GM19372 (cell line): ENCODE results near the gene SLC6A16.
A peak's percentile ranks its signal among the peaks of the same experiment; 100 is the strongest.
"Not testable (repeated sequence)": the region's sequence is repeated elsewhere in the genome, so short reads cannot be mapped to it uniquely, and the experiment has no call there.

Experiments used
- ATAC-seq: cut with Tn5 transposase; IDR thresholded peaks from one replicate; pipeline ENCODE4 v1.9.1; 2021; ENCODE audit warnings: mild to moderate bottlenecking, low read depth, moderate library complexity; ENCODE audit not compliant: unreplicated experiment

The SLC6A16 gene

DNA sequence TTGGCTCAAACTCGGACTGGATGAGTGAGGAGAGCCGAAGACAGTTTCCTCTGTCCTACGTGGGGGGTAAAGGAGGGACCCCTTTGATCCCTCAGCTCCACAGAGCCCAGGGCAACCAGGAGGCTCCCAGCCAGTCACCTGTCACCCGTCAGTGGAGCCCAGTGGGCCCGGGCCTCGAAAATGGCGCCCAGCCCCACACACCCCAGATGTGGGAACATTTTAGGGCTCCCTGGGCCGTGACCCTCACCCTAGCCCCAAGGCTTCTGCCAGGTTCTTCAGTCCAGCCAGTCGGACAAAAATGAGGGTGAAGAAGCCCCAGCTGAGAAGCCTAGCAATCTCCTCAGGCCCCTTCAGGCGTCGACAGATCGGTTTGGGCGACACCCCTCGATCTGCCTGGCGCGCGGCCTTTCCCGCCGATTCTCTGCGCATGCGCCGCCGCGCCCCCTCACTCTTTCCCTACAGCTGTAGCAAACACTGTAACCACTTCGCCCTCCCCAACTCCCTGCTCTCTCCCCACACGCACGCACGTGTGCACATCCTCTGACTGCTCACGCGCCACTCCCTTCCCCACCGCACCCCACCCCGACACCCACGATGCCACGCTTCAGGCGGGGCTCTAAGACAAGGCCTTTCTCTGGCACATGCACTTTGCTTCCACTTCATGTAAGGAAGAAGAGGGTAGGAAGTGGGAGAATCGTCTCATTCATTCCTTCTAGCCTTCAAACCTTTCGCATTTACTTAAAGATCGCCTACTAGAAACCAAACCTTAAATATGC lies at the start of gene SLC6A16:
TSS of gene SLC6A16 (minus strand) at position 391 of the 776 bp plus-strand sequence. CDS start 13,844 bp downstream, outside the sequence.
- ATAC-seq: no peak

DNA sequence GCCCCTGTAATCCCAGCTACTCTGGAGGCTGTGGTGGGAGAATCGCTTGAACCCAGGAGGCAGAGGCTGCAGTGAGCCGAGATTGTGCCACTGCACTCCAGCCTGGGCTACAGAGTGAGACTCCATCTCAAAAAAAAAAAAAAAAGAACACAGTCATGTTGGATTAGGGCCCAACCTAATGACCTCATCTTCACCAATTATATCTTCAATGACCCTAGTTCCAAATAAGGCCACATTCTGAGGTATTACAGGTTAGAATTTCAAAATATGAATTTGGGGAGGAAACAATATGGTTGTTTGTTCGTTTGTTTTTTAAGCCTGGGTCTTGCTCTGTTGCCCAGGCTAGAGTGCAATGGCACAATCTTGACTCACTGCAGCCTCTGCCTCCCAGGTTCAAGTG lies 48.2 kb upstream of the SLC6A16 start:
- ATAC-seq: not testable (repeated sequence)

DNA sequence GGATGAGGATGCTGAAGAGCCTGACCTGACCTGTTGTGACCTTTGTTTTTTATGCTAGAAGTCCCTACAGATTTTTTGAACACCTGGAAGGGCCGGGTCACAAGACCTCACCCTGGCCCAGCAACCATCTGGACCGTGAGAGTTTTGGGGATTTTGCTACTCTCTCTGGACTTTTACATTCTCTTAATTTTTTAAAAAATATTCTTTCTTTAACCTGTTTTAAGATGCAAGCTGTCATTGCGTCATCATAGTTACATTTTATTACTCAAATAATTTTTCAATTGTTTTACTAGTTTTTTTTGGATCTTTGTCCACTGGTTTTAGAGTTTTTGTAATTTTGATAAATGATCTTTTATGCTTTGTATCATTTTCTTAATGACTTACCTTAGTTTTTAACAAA lies 46.2 kb upstream of the SLC6A16 start:
- no peak for ATAC-seq

DNA sequence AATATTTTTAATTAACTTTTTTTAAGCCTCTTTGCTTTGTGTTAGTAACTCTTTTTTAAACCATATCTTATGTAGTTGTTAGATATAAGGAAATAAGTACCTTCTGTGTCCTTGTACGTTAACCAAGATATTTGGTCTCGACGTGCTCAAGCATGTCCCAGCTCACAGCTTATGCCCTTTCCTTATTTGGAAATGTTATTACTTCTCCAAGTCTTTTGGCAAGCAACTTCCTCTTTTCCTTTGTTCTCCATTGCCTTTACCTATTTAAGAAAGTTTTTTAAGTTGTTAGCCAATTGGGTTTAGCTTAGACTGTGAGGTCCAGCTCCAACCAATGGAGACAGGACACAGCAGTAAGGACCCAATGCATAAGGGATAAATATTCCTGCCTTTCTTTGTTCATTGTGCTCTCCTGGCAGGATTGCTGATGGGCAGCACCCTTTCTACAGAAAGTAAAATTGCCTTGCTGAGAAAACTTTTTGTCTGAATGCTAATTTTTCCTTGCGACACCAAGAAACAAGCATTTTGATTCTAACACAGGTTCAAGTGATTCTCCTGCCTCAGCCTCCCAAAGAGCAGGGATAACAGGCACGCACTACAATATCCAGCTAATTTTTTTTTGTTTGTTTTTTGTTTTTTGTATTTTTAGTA lies 43.8 kb upstream of the SLC6A16 start:
- ATAC-seq: no peak

DNA sequence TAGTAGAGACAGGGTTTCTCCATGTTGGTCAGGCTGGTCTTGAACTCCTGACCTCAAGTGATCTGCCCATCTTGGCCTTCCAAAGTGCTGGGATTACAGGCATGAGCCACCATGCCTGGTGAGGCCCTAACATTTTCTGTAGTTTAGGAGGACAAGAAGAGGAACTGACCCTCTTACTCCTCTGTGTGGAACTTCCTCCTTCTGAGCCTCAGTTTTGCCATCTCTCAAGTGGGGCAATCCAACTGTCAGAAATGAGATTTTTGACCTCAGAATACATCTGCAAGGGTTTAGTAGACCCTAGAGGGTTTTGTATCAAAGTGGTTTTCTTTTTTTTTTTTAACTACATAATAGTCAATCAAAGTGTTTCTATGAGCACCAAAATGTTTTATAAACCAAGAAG lies 41.1 kb upstream of the SLC6A16 start:
- no peak for ATAC-seq

DNA sequence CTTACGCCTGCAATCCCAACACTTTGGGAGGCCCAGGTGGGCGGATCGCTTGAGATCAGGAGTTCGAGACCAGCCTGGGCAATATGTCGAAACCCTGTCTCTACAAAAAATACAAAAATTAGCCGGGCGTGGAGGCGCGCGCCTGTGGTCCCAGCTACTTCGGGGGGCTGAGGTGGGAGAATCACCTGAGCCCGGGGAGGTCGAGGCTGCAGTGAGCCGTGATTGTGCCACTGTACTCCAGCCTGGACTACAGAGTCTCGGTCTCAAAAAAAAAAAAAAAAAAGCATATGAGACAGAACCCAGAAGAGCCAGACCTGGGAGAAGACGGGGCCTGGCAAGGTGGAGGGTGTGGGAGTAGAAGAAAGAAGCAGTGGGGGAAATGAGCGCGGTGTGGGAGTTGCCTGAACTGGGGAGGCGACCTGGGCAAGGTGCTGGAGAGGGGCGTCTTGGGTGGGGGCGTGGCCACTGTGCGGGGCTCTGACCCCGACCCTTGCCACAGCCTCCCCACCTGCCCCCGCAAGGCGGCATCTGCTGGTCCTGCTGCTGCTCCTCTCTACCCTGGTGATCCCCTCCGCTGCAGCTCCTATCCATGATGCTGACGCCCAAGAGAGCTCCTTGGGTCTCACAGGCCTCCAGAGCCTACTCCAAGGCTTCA lies 39.2 kb upstream of the SLC6A16 start:
- no peak for ATAC-seq

DNA sequence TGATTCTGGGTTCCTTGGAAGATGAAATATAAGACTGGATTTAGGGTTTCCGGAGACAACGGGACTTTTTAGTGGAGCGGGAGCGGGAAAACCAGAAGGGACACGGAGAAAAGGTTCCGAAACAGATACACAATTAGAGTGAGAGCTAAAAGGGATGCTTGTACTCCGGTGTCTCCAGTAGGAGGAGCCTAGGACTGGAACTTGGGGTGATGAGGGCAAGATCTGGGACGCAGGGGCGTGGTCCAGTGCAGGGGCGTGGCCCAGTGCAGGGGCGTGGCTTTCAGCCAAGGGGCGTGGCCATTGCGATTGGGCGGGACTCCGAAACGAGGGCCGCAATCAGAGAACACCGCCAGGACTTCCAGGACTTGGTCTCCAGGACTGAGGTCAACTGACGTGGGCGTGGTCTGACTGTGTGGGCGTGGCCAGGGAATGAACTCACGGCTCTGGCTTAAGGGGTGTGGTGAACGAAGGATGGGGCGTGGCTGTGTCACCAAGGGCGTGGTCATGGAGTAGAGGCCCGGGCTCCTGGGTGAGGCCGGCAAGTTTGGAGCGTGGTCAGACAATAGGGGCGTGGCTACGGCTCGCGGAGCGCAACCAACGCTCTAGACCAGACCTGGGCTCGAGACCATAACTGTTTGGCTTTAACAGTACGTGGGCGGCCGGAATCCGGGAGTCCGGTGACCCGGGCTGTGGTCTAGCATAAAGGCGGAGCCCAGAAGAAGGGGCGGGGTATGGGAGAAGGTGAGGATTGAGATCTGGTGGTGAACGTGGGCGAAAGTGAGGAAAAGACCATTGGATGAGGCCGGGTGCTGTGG lies 38.5 kb upstream of the SLC6A16 start, which contains the start of gene DKKL1:
TSS of gene DKKL1 (plus strand) at position 610 of the 815 bp plus-strand sequence. CDS start at position 732, 122 bp downstream.
- ATAC-seq: peak; percentile 71

DNA sequence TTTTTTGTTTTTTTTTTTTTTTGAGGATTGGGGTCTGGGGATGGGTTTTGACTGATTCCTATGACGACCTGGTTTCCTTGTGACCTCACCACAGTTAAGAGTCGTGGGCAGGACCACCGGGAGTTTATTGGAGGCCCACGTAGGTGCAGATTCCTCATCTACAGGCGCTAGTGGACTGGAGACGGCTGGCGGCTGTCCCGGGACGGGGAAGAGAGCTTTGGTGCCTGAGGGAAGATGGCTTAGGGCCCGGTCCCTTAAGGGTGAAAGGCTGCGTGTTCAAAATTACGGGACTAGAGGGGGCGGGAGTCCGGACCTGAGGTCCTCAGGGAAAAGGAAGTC lies 37.9 kb upstream of the SLC6A16 start:
- no peak for ATAC-seq

DNA sequence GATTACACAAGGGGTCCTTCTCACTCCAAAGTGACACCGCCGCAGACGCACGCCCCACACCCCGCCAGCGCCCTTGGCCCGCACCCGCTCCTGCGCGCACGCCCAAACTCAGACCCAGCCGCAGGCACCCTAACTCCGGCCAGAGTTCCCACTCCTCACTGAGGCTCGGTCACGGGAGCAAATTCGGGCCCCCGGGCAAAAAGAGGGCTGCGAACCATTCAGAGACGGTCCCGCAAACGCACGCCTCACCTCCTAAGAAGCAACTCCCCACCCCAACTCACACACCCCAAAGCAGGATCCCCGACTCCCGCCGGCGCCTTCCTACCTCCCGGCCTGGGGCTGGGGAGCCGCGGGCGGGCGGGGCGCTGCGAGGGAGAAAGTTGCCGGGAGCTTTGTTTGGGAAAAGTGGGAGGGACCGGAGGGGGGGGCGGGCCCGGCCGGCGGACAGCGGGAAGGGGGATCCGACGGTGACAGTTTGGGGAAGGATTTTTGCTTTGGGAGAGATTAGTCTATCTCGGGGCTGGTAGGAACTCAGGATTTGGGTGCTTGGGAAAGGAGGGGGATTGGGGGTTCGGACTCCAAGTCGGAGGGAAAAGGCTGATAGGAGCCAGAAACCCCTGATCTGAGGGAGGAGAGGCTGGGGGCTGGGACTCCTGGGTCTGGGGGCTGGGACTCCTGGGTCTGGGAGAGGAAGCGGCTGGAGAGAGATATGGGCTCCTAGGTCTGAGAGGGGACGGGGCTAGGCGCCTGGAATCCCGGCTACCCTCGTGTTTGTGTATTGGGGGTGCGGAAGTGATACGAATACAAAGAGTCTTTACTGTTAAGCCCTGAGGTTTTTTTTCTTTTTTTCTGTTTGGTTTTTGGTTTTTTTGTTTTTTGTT lies 37.3 kb upstream of the SLC6A16 start, which contains the start of gene TEAD2:
TSS of gene TEAD2 (minus strand) at position 369 of the 881 bp plus-strand sequence. CDS start 2,341 bp downstream, outside the sequence.
- ATAC-seq: no peak

DNA sequence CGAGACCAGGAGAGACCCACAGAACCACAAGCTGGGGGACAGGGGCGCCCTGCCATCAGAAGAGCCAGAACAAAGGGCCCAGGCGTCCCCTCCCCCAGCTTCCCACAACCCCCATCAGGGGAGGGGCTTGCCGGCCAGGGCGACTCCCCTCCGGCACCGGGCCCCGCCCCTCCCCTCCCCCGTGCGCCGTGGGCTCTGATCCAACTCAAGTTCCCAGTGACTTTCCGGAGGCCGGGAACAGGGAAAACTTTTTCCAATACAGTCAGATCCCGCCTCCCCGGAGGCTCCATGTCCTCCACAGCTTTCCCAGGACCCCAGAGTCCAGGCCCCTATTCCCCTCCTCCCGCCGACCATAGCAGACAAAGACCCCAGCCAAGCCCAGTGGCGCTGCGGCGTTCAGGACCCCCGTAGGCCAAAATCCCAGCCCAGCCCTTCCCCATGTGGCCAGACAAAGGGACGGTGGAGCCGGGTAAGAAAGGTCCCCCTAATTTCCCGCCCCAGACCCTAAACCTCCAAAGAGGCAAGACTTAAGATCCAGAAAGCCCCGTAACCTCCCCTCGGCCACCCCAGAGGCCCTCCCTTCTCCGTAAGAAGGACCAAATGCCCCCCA lies 36.6 kb upstream of the SLC6A16 start:
- ATAC-seq: no peak

DNA sequence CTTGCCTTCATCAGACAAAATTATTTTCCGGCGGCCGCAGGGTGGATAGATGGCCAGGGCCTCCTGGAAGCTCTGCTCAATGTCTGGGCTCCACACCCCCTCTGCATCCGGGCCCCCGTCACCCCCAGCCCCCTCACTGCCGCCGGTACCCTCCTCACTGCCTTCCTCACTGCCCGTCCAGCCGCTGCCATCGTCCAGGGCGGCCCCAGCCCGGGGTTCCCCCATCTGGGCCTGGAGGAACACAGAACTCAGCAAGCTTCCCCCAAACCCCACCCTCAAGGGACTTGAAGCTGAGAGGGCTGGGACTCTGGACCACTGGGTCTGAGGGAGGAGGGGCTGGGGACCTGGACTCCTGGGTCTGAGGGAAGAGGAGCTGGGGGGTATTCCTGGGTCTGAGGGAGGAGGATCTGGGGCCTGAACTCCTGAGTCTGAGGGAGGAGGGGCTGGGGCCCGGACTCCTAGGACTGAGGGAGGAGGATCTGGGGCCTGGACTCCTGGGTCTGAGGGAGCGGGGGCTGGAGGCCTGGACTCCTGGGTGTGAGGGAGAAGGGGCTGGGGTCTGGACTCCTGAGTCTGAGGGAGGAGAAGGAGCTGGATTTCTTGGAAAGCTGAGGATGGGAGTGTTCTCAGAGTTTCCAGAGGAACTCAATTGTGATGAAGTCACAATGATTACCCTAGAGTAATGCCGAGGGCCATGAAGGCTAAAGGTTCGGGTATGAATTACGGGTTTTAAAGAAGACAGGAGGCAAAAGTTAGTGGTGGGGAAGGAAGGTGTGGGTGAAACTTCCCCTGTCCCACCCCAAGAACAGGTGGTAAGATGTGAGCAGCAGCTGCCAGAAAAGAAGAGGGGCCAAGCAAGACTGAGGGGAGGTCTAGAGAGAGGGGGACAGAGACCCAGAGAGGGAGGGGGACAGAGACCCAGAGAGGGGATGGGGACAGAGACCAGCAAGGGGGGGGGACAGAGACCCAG lies 35.1 kb upstream of the SLC6A16 start:
- ATAC-seq: no peak

DNA sequence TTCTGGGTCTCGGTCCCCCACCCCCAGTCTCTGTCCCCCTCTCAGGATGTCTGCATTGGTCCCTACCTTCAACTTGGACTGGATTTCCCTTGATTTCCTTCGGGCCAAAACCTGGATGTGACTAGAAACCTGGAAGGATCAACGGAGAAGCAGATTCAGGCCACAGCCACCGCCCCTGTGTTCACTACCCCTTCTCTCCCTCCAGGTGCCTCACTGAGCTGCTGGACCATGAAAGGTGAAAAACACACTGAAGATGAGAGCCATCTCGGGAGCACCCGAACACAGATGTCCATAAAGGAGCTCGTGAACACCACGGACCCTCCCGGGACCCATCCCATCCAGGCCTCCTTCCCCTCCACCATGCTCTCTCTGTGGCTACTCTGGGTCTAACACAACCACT lies 32.2 kb upstream of the SLC6A16 start:
- no peak for ATAC-seq

DNA sequence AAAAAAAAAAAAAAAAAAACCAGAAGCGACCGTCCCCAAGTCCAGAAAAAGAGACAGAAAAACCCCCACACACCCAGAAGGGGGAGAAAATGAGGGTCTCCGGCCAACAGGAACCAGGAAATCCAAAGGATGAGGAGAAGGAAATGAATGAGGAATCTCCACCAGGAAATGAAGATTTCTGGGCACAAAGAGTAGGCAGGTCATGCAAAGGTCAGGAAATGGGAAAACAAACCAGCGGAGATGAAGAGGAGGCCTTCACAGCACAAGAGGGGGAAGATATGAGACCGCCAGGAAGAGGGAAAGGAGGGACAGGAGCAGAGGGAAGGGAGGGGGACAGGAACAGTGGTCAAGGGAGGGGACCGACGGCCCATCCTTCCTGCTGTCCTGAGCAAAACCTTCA lies 31.4 kb upstream of the SLC6A16 start:
- ATAC-seq: no peak

DNA sequence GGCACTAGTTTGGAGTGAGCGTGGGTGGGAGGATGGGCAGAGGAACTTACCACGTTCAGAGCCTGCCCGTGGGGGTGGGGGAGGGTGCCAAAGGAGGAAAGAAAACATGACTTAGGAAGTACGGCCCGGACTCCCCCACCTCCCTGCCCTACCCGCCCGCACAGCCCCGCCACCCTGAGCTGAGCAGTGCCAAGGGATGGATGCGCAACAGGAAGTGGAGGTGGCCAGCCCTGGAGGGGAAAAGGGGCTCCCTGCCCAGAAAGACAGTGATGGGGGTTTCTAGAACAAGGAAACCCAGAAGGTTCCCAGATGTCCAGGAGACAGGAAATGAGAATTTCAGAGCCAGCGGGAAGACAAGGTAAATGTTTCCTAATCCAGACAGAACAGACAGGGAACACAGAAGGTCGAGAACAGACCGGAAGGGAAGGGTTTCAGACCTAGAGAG lies 30.9 kb upstream of the SLC6A16 start:
- ATAC-seq: no peak

DNA sequence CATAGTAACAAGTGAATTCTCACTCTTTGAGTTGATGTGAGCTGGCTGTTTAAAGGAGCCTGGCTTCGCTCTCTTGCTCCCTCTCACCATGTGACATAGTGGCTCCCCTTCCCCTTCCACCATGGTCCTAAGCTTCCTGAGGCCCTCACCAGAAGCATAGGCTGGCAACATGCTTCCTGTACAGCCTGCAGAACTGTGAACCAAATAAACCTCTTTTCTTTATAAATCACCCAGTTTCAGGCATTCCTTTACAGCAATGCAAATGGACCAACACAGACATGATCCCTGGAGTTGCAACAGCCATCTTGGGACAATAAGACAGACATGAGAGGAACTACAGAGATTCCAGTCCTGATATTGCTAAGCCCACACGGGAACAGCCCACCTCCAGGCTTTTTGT lies 24.6 kb upstream of the SLC6A16 start:
- ATAC-seq: no peak

DNA sequence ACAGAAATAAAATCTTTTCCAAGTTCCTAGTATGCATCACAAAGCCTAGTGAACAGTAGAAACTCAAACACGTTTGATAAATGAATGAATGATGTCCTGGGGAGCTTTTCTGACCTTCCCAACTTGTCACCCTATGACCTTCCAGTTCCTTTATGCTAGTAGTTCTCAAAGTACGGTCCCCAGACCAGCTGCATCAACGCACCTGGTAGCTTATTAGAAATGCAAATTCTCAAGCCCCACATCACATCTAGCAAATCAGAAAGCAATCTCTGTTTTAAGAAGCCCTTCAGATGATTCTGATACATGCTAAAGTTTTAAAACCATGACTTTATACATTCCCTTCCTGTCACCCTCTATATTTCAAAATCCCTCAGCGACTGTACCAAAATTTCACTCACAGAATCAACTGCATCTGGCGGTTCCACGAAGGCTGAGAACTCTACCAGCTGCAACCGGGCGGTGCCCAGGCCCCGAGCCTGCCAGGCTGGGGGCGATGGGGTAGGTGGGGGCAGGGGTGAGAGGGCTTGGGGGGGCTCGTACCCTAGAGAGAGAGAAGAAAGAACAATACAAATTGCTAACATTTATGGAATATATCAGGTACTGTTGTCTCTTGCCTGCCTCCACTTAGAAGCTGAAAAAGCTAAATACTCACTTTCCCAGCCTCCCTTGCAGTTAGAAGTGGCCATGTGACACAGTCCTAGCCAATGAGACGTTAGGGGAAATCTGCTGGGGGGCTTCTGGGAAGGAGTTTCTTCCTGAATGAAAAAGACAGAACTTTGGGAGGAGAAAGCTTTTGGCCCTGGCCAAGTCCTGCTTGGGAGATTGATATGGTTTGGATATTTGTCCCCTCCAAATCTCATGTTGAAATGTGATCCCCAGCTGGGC lies 23.6 kb upstream of the SLC6A16 start:
- no peak for ATAC-seq

DNA sequence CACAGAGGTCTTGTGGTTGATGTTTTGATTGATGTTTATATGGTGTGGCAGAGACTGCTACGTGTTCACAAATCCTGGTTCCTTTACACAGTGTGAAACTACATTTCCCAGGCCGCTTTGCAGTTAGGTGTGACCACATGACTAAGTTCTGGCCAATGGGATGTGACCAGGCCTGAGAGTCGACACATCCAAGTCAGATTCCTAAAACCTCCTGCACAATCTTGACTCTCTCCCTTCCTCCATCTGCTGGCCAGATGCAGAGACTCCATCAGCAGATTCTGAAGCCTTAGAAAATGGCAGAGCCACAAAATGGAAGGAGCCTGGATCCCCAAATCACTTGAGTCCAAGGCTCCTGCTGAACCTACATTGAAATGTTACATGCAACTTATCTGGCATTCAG lies 22.8 kb upstream of the SLC6A16 start:
- ATAC-seq: no peak
